NCI-H146 treated with DMSO at 0.1 percent for 48 hours (cell line): Measurements from ENCODE around the gene ST7.
A peak's percentile ranks its signal among the peaks of the same experiment; 100 is the strongest.

ENCODE experiments used
- DNase-seq: peaks from one replicate; lab custom pipeline; 2025; ENCODE audit not compliant: unreplicated experiment; lab: John Stamatoyannopoulos, UW

Gene ST7

DNA sequence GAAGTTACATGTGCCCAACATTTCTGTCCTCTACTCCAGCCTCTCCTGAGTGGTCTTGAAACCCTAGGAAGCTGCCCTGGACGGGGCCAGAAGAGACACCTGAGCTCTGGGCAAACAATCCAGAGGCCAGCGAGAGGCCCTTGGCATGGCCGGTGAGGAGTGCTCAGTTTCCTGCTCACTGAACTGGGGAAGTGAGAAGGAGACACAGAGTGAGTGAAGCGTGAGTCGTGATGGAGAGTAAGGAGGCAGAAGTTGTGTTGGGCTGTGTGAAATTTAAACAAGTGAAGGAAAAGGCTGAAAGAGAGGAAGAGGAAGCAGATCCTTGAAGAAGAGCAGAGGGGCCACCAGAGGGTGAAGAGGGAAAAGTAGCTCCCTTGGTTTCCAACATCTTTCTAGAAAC, 296.4 kb downstream of the ST7 start:
- no peak for DNase-seq

DNA sequence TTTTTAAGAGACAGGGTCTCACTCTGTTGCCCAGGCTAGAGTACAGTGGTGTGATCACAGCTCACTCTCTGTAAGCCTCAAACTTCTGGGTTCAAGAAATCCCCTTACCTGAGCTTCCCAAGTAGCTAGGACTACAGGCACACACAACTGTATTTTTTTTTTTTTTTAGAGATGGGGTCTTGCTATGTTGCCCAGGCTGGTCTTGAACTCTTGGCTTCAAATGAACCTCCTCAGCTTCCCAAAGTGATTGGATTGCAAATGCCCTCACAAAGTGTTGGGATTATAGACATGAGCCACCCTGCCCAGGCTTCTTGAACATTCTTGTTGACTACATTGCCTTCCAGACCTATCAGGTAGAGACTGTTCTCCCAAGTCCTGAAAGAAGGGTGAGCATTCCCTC, 296.9 kb downstream of the ST7 start:
- no peak for DNase-seq

DNA sequence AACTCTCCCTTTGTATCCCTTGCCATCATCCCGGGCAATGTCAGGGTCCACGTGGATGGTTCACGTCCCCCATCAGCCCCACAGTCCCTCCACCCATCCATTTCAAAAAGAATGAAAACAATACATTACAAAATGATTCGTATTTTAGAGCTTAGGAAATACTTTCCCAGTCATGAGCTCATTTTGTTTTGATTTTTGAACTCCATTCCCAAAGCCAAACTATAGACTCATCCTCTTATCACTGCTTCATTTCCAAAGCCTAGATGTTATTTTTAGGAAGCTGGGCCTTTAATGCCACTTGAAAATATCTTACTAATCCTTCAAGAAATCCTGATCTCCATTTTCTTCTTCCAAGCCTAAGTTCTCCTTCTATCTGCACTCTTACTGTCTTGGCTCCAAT, 297.5 kb downstream of the ST7 start:
- no peak for DNase-seq

DNA sequence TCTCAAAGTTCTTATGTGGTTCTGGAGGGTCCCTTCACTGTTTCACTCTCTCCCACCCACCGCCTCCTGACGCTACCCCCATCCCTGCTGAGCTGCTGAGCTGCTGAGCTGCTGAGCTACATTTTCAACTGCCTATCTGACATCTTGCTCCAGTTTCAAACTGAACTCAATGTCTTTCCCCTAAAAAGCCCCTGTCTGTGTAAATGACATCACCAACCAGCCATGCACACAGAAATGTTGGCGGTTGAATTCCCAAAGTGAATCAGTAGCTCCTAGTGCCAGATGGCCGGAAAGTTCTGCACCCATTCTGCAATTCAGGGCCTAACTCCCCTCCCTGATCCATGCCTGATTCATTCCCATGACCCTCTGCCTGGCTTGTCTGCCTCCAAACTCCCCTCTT, 298.4 kb downstream of the ST7 start:
- no peak for DNase-seq

DNA sequence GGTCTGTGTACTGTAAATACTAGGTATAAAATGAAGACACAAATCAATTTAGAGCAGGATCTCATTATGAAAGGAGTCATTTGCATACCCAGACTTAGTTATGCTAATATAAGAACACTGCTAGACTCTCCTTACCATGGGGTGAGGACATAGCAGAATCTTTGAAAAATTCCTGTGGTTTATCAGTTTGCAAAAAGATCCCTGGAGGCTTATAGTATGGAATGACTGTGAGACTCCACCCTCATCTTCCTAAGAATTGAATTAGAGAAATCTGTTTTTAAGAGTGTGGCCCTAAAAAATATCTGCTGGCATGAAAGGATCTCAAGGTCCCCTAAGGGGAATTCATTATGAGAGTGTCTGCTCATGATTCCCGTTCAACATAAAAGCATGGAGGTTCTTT, 306.3 kb downstream of the ST7 start:
- DNase-seq, result no peak

DNA sequence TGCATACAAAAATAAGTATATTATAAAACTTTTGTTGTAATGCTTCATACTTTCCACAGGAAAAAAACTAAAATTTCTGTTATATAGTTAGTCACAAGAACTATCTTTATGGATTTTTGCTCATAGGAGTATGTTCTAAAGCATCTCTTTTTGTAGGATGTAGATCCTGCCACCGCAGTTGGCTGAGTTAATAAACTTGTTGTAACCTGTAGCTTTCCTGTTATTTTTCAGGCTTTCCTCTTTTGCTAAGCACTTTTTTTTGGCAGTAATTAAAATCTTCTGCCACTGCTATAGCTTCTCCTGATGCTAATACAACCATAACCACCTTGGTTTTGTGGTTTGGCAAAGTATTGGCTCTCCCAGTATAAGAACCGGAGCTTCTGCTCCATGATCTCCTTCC, 309.2 kb downstream of the ST7 start:
- DNase-seq, result no peak

DNA sequence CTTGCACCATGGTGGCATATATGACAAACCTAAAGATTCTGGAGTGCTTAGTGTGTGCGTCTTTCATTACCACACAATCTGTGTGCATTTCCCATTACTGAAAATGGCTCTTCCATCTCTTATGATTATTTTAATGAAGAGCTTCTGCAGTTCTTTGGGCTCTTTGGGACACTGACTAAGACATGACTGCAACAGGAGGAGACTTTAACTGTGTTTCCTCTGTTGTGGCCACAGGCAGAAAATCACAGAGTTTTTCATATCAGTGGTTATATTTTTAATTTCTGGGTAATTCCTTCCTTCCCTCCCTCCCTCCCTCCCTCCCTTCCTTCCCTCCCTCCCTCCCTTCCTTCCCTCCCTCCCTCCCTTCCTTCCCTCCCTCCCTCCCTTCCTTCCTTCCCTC, 311.4 kb downstream of the ST7 start:
- no peak for DNase-seq

DNA sequence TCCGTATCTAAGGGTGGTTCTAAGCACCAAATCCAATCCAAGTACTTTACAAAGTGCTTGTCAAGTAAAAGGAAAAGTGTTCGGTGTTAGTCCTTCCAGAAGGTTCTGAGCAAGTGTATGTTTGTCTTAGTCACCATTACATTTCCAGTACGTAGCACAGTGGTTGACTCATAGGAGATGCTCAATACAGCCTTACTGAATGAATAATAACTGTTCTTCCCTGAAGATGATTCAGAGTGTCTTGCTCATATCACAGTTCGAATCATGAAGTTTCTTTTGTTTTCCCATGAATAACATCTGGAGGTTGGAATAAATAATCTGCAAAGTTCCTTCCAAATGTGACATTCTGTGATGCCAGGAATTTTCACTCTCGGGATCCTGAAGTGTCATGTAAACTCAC, 316.1 kb downstream of the ST7 start:
- DNase-seq, result no peak

DNA sequence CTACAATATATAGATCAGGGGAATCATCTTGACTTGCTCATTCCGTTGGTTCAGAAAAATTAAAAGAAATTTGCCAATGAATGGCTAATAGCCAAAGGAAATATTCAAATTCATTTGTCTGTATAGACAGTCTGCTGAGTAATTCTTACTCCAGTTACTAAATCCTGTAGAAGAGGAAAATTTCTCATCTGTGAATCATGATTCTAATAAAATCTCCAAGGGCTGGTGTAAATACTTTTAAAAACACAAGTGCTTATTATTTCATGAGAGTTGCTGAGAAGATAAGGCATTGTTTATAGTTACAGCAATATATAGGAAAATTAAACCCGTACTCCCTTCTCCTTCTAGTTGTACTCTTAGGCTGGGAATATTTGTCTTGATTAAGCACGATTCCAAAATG, 316.6 kb downstream of the ST7 start:
- no peak for DNase-seq

DNA sequence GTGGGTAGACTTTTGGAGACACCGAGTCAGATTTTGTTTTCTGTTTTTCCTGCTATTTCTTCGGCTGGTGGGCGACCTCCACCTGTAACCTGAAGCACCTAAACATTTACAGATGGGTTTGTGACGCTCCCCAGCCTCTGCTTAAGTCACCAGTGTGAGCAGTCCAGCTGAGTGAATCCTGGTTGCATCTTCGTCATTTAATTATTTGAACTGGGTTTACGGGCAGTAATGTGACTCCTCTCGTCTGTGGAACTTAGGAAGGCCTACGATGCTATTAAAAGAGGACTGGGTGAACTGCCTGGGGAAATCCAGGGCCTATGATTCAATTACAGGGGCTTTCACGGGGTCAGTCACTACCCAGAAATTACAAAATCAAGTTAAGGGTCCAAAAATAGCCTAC, 317.1 kb downstream of the ST7 start:
- DNase-seq, result no peak

DNA sequence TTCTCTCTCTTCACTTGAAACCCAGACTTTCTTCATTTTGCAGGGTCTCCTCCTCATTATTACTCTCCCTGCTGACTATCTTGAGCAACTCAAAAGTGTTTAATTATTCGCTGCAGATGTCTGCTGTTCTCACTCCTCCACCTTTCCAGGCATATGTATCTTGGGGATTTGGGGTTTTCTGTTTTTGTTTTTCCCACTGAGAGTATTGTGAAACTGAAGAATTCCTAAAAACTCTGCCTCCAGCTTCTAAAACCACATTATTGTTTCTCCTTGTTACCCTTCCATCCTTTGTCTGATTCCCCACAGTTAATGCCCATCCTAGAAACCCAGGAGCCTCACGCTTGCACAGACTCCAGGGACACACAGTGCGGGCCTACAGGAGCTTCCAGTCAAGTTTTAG, 318.3 kb downstream of the ST7 start:
- no peak for DNase-seq

DNA sequence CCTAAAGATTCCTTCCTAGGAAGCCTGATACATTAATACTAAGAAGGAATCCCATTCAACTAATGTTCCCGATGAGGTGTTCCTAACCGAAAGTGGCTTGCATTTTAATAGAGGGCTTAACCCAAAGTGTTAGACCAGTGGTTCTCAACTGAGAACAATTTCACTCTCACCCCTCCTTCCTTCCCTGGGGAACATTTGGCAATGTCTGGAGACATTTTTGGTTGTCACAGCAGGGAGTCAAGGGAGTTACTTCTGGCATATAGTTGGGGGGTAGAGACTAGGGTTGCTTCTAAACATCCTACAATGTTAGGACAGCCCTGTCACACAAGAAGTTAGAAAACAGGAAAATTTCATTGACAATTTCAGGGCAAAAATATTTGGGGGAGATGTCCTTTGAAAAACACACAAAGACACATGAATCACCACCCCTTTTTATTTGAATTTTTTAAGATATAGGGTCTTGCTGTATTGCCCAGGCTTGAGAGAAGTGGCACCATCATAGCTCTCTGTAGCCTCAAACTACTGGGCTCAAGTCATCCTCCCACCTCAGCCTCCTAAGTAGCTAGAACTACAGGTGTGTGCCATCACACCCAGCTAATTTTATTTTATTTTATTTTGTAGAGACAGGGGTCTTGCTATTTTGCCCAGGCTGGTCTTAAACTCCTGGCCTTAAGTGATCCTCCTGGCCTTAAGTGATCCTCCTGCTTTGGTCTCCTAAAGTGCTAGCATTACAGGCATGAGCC, 318.9 kb downstream of the ST7 start:
- no peak for DNase-seq

DNA sequence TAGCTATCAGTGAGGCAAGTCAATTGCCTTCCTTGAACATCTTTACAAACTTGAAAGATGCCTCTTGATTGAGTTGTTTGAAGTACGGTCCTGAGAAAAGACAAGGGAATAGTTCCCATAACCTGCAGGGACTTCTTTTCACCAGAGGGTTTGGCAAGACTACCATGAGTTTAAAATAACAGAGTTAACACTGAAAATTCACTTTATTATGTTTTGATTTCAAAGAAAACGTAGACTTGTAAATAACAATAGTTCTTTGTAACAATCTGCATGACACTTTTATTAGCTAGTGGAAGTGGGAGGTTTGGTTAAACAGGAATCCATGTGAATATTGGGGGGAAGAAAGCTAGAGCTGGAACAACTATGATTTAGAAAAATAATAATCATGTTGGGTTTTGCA, 320.0 kb downstream of the ST7 start:
- no peak for DNase-seq

DNA sequence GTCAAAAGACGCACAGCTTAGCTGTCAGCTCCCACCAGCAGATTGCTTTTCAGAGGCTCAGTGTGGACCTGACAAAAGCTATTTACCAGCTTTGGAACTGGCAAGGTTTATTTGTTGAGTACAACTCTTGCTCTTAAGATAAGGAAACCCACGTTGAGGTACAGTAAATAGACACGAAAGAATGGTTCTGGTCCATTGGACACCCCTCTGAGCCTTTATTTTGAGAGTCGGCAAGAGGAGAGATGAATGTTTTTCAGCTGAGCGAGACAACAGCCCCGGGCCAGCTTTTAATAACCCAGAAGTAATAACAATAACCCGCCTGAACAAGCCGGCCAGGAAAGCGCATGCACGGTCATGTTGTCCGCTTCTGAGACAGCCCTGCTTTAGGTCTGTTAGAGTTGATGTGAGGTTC, 320.5 kb downstream of the ST7 start:
- peak; percentile 86 for DNase-seq

DNA sequence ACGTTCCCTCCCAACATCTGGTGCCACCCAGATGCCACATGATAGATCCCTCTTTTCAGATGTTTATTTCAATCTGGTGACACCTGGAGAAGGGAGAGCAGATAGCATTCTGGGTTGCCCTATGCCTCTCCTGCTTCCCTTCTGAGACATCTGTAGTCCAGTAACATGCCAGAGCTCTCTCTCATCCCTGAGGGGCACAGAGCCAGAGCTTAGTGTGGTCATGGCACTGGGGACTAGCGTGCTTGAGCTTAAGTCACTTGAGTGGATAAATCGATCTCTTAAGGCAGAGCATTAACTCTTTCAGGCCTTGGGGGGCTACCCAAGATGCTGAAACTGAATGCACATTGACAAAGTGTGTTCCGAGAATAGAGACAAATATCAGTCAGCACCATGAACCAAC, 321.6 kb downstream of the ST7 start:
- no peak for DNase-seq

DNA sequence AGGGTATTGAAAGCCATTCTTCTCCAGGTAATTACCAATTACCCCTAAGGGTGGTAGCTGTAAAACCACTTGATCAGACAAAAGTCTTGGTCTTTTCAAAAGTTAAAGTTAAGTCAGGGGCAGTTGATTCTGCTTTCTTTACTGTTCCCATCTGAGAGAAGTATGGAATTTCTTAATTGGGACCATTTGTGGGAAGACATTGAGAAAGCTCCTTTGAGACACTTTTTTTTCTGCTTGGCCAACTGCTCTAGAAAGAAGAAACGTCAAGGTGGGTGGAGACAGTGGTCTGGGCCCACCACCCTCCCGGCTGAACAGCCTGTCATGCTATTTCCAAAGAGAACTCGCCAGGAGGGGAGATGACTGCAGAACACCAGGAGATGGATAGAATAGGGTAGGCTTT, 324.3 kb downstream of the ST7 start:
- no peak for DNase-seq

DNA sequence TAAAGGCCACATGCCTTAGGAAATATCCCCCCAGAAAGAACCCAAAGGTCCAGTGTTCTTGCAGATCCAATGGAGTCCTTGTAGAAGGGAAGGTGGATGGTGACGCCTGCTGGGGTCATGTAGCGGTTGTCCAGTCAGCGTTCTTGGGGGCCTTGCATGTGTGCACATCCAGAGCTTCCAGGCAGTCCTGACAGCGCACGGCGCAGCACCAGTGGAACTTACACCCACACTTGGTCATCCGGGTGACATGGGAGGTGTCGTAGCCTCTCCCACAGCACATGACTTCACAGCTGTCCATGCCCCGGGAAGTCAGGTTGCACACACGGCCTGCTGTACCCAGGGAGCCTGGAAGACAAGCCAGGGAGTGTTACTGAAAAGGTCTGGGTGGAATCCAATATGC, 324.7 kb downstream of the ST7 start:
- DNase-seq, result no peak

DNA sequence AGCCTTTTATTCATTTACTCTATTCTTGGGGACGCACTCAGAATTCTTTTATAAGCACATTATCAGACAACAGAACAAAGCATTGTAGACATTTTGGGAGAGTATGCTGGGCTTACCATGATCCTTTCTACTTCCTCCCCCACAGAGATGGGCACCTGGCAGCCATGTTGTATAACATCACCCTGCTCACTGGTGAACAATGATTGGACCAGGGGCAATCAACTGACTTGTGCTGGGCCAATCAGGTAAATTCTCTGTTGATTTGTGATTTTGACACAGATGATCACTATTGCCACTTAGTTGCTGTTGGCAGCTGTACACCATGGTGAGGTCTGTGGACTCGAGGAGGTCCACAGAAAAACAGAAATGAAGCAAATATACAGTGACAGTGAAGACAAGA, 325.9 kb downstream of the ST7 start:
- DNase-seq, result no peak
